NCI-H510A (cell line): ENCODE results near the gene SFPQ.
A peak's percentile ranks its signal among the peaks of the same experiment; 100 is the strongest.
"Not testable (repeated sequence)": the region's sequence is repeated elsewhere in the genome, so short reads cannot be mapped to it uniquely, and the experiment has no call there.

Experiments used
- DNase-seq: peaks from one replicate; lab custom pipeline; 2025; lab: John Stamatoyannopoulos, UW

Gene SFPQ, protein sequence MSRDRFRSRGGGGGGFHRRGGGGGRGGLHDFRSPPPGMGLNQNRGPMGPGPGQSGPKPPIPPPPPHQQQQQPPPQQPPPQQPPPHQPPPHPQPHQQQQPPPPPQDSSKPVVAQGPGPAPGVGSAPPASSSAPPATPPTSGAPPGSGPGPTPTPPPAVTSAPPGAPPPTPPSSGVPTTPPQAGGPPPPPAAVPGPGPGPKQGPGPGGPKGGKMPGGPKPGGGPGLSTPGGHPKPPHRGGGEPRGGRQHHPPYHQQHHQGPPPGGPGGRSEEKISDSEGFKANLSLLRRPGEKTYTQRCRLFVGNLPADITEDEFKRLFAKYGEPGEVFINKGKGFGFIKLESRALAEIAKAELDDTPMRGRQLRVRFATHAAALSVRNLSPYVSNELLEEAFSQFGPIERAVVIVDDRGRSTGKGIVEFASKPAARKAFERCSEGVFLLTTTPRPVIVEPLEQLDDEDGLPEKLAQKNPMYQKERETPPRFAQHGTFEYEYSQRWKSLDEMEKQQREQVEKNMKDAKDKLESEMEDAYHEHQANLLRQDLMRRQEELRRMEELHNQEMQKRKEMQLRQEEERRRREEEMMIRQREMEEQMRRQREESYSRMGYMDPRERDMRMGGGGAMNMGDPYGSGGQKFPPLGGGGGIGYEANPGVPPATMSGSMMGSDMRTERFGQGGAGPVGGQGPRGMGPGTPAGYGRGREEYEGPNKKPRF

DNA sequence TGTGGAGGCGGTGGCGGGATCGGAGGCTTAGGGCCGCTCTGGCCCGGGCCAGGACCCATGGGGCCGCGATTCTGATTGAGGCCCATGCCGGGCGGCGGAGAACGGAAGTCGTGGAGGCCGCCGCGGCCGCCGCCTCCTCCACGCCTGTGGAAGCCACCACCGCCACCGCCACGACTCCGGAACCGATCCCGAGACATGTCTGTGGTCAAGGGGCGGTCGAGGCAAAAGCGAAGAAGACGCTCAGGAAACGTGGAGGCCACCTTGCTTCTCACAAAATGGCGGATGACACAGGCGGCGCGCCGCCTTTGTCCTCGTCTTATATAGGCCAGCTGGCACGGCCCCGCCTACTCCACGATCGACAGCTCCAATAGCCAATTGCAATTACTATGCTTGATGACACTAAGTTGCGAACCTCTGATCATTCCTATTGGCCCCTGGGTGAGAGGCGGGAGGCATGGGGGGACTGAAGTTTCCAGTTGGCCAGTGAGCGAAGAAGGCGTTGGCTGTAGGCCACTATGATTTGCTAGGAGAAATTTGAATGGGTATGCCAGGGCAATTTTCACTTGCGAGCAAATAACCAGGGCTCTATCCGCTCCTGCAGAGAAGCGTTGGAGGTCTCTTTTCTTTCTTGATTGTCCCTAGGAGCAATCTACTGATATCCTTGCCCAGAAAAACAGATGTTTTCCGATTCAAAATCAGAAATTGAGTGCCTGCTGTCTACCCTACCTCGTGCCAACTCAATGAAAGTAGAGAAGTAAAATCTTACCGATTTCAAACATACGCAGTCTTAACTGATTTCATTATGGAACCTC is at the start of gene SFPQ:
Gene SFPQ (minus strand): TSS at position 293 of the 812 bp plus-strand sequence. CDS start 96 bp downstream, at position 197.
- DNase-seq: peak; percentile 100

DNA sequence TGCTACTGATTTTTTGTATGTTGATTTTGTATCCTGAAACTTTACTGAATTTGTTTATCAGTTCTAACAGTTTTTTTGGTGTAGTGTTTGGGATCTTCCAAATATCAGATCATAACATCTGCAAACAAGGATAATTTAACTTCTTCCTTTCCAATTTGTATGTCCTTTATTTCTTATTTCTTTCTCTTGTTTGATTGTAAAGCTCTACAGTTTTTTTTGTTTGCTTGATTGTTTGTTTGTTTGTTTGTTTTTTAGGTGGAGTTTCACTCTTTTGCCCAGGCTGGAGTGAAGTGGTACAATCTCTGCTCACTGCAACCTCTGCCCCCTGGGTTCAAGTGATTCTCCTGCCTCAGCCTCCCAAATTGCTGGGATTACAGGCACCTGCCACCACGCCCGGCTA is 43.8 kb upstream of the SFPQ start:
- DNase-seq: not testable (repeated sequence)

DNA sequence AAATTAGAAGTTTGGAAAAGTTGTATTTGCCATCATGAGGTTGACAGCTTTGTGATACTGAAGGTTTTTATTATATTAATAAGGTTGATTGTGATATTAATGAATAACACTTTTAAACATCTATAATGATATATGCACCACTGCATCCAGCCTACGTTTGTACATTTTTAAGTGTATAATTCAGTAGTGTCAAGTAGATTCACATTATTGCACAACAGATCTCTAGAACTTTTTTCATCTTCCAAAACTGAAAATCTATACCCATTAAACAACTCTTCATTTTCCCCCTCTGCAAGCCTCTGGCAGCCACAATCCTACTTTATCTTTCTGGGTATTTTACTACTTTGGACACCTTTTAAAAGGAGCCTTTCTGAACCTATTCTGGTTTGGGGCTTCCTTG is 38.3 kb upstream of the SFPQ start:
- no peak for DNase-seq

DNA sequence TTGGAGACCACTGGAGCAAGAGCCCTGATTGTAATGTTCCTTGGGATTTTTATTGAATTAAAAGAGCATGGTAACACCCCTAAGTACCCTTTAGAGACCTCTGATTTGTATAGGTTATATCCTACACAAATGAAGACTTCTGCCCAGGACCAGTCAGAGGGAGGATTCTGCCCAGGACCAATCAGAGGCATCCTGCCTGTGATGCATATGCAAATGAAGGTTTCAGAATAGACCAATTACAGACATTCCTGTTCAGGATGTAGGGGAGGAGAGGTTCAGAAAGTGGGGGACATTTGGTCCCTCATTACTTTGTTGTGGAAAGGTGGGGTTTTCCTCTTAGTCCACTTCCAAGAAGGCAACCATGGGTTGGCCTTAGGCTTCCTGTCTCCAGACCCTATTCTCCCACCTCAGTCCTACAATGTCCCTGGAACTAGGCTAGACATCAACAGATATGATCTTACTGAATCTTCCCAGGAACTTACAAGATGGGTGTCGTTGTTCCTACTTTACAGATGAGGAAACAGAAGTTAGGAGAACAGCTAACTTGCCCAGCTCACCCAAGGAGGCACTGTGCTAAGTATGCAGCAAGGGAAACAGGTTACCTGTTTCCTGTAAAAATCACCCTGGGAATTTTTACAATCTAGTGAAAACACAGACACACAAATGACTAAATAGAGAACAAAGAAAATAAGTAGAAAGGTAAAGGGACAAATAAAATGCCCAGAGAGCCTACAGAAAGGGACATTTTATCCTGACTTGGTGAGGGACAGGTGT is 36.8 kb upstream of the SFPQ start:
- DNase-seq: no peak

DNA sequence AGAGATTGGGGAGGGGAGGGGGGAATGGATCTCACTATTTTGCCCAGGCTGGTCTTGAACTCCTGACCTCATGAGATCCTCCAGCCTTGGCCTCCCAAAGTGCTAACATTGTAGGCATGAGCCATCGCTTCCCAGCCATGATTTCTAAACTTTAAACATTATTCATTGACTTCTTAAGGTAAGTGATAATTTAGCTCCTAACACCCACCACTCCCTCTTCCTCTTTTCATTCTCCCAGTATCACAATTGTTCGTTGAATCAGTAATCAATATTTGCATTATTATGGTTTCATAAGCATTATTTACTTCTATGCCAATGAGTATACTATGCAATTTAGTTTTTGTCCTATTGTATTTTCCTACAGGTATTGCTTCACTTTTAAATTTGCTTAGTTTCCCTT is 33.6 kb upstream of the SFPQ start:
- no peak for DNase-seq

DNA sequence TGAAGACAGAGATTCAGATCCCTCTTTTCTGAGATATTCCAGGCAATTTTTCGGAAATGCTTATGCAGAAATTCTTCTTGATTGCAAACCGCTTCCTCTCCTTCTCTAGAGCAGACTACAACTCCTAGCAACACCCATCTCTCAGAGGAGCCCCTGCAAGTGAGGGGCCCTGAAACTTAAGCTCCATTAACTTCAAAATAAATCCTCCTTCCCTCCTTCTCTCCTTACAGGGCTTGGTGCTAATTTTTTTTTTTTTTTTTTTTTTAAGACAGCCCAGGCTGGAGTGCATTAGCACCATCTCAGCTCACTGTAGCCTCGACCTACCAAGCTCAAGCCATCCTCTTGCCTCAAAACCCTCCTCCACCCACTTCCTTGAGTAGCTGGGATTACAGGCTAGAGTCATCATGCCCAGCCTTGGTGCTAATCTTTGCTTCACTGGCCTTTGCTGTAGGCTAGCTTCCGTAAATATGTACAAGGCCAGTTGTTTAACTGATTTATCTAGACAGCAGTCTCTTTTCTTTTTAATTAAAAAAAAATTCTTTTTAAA is 30.2 kb upstream of the SFPQ start:
- DNase-seq: no peak

DNA sequence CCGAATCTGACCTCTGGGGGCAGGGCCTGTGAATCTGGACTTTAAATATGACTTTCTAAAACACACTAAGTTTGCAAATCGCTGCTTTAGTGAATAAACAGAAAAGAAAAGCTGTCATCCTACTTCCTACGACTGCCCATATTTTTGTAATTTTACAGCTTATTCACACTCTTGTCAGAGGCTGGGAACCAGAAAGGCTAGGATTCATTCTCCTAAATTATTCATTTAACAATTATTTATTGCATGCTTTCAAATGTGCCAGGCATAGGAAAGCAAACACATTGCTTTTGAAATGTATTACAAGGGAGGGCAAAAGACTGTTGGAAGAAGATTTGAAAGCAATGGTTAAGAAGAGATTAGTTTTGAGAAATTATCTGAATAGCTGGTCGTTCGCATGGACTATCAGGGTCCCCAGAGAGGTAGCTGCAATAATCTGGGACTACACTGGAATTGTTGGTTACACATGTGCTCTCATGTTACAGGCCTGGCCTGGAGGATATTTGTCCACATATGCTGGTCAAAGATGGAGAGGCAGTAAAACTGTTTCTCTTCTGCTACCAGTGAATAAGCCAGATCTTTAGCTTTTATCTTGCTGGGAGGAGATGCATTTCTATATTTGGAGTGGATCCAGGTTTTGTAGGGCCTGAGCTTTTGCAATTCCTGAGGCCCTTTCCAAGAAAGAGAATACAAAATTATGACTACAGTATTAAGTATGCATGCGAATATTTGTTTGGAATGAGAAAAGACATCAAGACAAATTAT is 29.6 kb upstream of the SFPQ start:
- DNase-seq: no peak

DNA sequence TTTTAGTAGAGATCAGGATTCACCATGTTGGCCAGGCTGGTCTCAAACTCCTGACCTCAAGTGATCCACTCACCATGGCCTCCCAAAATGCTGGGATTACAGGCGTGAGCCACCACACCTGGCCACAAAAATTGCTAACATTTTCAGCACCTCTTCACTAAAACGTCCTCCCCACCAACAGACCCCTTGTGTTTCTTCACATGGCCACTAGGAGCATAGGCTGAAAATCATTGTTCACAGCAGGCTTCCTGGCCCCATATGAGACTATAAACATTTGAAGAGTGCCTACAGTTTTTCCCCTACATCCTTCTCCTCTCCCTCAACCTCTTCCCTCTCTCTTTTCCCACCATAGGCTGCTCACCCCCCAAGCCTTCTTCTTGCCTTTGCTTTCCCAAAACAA is 28.0 kb upstream of the SFPQ start:
- DNase-seq: no peak

DNA sequence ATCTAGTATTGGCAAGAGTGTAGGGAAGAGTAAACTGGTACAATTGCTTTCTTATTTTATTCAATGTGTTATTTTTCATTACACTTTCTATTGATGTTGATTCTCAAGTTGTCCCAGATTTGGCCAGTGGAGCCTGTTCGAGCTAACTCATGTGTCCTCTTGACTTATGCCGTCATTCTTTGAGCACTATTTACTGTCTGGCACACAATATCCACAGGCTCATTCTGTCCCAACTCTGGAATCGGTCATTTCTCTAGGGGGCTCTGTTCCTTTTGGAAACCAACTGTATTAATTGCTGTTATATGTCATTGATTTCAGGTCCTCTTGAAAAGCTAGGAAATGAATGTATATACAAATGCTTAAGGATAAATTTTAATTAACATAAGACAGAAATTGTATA is 22.4 kb upstream of the SFPQ start:
- DNase-seq: no peak

DNA sequence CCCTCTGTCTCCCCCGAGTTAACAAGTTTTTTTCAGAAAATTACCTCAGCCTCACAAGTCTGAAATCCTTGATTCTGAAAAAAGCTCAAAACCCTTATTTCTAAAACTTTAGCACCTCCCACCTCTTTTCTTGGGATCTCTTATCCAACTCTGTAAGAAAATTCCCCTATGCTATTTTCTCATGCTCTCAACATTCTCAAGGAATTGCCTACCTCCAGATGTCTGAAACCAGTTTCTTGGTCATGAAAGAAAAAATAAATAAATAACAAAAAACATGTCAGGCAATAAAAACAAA is 18.1 kb upstream of the SFPQ start:
- no peak for DNase-seq

DNA sequence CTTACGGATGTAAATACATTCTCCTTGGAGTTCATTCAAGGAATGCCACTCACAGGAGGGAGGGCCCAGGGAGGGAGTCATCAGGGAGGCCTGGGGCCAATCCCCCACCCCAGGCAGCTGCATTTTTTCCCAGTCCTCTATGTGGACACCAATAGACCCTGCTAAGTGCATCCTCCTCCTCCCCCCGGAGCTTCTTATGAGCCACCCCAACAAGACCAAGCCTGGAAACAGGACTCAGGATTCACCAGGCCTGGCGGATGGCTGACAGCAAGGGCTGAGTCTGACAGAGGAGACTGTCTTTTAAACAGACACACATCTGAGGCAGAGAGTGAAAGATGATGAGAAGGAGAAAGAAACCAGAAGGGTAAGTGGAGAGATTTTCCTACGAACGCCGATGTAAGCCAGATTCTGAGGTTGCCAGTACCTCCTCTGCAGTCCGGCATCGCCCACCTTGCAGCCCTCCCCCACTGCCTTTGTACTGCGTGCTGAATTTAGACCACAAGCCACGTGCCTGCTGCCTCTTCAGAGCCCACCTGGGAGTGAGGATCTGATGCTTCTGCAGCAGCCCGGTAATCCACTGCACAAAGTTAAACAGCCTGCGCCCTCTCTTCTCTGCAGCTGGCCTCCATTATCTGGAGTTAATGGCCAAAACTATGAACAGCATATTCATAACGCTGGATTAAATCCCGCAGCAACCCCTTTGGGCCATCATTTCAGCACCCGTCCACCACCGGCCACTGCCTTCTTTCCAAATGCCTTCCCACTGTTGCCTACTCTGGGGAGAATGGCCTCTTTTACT is 17.6 kb upstream of the SFPQ start:
- DNase-seq: no peak

DNA sequence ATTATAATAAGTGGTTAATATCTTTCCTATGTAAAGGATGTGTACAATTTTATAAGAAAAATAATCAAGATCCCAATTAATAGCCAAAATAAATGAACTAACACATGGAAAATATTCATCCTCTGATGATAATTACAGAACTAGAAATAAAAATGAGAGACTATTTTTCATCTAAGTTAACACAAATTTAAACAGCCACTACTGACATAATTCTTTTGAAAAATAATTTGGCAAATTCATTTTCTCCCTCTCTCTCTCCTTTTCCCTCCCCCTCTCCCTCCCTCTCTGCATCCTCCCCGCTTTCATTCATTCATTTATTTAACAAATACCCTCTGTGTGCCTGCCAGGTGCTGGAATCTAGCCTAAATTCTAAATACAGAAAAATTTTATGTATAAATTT is 10.3 kb upstream of the SFPQ start:
- DNase-seq: no peak

DNA sequence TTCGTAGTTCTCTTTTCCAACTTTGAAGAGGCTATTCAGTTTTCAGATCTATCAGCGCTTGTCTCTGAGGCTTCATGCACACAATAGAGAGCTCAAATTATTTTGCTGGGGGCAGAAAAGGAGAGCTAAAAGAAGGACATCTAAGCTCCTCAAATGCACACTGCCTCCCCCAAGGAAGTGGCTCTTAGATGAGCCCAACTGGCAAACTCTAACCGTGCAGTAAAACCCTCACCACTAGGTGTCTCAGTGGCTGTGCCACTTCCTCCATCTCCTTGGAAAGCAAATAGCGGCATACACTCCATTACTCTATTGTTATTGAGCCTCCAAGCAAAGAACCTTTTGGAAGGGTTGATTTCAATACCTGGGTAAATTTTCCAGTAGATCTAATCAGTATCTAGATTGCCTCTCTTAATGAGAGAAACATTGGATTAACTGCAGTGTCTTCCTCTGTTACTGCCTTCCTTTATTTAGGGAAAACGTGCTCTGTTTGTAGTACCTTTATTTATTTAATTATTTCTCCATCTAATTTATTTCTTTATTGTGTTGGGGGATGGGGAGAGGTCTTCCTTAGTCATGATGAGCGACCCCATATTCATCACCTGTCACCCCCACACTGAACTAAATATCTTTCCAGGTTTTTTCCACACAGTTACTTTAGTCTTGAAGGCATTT is 9.2 kb upstream of the SFPQ start:
- DNase-seq: peak; percentile 97

DNA sequence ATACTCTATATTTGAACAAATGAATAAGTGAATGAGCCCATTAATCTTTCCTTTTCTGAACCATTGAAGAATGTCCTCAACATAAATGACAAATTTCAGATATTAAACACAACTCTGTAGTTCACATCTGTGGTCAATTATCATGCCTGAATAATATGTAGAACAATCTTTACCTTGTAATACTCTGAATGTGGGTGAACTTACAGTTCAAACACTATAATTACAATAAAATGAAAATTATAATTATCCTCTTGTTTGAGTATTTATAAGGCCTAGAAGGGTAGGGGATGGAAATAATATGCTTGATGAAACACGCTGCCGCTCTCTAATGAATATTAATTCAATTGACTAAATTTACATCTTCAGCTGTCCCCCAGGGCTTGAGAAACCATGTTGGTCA is 8.7 kb upstream of the SFPQ start:
- DNase-seq: no peak

DNA sequence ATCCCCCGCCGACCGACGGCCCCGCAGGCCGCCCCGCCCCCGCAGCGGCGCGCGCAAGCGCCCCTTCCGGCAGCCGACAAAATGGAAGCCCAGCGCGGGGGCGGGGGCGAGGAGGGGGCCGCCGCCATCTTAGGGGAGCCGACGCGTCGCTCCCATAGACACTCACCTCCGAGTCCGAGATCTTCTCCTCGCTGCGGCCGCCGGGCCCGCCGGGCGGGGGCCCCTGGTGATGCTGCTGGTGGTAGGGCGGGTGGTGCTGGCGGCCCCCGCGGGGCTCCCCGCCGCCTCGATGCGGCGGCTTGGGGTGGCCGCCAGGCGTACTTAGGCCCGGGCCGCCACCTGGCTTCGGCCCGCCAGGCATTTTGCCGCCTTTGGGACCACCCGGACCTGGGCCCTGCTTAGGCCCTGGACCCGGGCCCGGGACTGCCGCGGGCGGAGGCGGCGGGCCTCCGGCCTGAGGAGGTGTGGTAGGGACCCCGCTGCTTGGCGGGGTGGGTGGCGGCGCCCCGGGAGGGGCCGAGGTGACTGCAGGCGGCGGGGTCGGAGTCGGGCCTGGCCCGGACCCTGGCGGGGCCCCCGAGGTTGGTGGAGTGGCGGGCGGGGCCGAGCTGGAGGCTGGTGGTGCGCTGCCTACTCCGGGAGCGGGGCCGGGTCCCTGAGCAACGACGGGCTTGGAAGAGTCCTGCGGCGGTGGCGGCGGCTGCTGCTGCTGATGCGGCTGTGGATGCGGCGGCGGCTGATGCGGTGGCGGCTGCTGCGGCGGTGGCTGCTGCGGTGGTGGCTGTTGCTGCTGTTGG is 691 bp downstream of the SFPQ start:
- peak; percentile 96 for DNase-seq

DNA sequence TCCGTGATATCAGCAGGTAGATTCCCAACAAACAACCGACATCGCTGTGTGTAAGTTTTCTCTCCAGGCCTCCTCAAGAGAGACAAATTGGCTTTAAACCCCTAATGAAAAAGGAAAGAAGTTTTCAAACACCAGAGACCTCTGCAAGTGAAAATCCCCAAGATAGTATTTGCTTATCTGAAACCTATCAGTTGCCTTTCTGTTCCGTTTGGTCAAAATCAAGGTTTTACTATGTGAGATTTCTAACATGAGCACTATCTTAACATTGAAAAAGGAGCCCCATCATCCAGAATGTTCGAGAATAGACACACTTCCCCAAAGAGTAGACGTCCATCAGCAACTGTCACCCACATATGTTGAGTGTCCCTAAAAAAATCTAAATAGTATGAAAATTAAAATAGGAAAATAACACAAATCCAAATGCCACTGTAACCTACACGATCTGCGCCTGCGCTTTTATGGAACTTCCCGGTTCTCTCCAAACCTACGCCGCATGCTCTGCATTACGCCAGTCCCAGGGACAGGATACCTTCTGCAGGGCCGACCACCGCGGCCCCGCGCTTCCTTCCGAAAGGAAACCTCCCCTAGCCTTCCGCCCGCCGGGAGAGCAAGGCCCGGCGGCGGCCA is 1.4 kb downstream of the SFPQ start:
- no peak for DNase-seq

DNA sequence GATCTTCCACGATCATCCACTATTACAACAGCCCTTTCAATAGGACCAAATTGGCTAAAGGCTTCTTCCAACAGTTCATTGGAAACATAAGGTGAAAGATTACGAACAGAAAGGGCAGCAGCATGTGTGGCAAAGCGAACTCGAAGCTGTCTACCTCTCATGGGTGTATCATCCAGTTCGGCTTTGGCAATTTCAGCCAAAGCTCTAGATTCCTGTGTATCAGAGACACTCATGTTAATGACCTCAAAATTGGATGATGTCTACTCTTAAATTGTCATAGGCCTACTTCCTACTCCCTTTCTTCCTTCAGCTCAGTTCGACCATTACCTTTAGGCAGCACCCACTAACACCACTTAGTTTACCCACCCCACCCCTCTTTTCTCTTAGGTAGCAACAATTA is 2.2 kb downstream of the SFPQ start:
- no peak for DNase-seq
